Epithelial cell of esophagus (primary cell): ENCODE results near the gene TGFB3.

Experiments
- DNase-seq: peaks from one replicate; pipeline ENCODE4 v3.0.0; 2010; ENCODE audit warnings: low read depth
- H3K4me3 ChIP-seq: 2 replicates; pipeline ENCODE4 v1.5.1; 2011; ENCODE audit warnings: mild to moderate bottlenecking, low read length, control low read depth
- CTCF ChIP-seq: IDR thresholded peaks from 2 replicates; pipeline ENCODE4 v1.5.1; 2011; ENCODE audit warnings: low read depth, mild to moderate bottlenecking, low read length, control low read depth, inconsistent platforms; ENCODE audit not compliant: insufficient read depth; ENCODE audit errors: missing control alignments

Gene TGFB3

DNA sequence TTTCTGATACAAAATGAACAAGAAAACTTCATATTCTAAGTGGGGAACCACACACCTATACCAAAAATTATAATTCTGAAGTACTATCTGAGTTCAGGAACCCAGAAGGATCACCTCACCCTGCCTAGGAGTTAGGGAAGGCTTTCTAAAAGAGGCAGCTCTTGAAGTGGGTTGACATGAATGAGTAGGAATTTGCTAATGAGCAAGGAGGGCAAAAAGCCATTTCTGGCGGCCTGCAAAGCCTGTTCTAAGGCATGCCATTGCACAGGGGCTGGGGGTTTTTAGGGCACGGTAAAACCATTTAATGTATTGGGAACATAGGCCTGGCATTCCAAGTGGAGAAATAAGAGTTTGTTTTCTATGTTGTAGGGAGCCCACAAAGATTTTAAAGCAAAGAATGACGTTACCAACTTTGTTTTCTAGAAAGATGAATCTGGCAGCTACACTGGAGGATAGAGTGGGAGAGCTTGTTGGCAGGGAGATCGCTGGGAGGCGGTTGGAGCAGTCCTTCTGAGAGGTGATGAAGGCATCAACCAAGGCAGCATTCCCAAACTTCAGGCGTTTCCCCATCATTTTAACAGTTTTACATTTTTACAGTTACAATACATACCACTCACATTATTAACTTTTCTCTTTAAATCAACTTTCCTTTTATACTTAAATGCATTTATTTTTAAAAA lies 17.9 kb upstream of the TGFB3 start:
- no peak overlapping the region for H3K4me3 ChIP-seq
- no peak for TF ChIP-seq CTCF
- no peak for DNase-seq

GRCh38 chr14:75996488-75996887 lies 14.7 kb upstream of the TGFB3 start:
- H3K4me3 ChIP-seq: no peak overlapping the region
- no peak for TF ChIP-seq CTCF
- no peak for DNase-seq

DNA sequence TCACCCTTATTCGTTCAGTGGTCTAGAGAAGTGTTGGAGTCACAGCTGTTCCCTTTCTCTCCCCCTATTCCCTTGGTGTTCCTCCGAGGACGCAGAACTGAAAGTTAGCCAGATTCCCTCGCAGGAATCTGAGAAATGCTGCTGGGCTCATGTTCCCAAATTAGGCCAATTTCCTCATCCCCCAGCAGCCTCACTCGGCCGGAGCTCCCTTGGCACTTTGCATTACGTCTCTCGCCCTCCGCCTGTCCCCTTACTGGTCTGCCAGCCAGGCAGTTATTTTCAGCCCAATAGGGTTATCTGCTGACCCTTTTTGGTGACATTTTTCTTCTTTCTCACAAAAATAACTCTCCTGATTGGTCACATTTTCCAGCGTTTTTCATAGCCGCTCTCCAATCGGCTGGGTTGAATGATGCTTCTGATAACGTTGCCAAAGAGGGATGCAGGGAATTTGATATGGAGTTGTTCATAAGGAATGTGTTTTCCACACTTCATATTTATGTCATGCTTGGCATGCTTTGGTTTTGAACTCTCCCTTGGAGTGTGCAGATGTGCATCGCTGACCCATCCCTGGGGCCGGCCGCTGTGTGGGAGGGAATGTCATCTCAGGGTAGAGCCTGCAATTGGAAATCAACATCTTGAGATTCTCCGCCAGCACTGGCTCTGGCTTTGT lies 13.7 kb upstream of the TGFB3 start:
- no peak for TF ChIP-seq CTCF
- H3K4me3 ChIP-seq: no peak overlapping the region
- DNase-seq: no peak

GRCh38 chr14:75993567-75994041 lies 11.8 kb upstream of the TGFB3 start:
- TF ChIP-seq CTCF: no peak

DNA sequence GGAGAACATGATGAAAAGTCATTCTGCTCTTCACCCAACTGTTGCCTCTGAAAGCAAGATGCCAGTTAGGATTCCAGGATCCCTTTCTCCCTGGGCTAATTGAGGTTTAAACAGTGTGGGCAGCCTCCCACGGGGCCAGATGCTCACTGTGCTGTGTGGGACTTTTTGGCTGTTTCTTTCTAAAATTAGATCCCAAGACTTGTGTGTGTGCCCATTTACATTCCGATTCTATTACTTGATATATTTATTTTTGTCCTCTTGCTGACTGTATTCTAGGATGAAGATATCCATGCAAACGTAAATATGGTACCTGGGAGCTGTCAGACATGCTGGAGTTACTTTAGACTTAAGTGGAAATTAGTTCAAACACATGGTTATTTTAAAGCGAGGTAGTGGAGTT lies 10.0 kb upstream of the TGFB3 start:
- TF ChIP-seq CTCF: no peak
- DNase-seq: no peak
- H3K4me3 ChIP-seq: no peak overlapping the region

More at GRCh38 chr14:75993567-75994041, 11.8 kb upstream of the TGFB3 start:
- H3K4me3 ChIP-seq: no peak overlapping the region
- no peak for DNase-seq

- DNase-seq: no peak
- TF ChIP-seq CTCF: no peak
- no peak overlapping the region for H3K4me3 ChIP-seq
These were observed 8.5 kb upstream of the TGFB3 start for GRCh38 chr14:75990297-75990696.
